IPS DF 4.7 (cell line): ENCODE results near the gene SPINT4.
"Not testable (repeated sequence)": the region's sequence is repeated elsewhere in the genome, so short reads cannot be mapped to it uniquely, and the experiment has no call there.

ENCODE experiments used
- DNase-seq: peaks from one replicate; pipeline ENCODE4 v3.0.0-alpha.2; 2013; ENCODE audit warnings: low spot score; ENCODE audit errors: extremely low read depth

The SPINT4 gene

DNA sequence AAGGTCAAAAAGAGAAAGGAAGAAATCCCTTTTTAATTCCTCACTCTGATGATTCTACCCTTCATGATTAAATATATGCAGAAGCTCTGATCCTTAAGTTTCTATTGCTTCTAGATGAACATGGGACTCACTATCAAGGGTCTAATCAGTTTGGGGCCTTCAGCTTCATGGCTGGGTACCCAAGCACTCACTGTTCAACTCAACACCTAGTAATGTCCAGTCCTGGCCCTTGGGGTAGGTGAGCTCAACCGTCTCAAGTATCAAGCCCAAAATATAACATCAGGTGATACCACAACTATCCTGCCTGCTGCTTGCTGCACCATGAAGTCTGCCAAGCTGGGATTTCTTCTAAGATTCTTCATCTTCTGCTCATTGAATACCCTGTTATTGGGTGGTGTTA, at the start of gene SPINT4:
TSS of gene SPINT4 (plus strand) at position 301 of the 400 bp plus-strand sequence. CDS start at position 322, 21 bp downstream.
- DNase-seq: no peak

DNA sequence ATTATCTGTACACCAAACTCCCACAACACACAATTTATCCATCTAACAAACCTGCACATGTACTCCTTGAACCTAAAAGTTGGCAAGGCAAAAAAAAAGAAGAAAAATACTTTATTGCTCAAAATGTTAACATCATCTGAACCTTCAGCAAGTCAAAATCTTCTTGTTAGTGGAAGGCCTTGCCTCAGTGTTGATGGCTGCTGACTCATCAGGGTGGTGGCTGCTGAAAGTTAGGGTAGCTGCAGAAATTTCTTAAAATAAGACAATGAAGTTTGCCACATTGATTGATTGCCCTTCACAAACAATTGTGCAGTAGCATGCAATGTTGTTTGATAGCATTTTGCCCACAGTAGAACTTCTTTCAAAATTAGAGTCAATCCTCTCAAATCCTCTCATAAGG, 49.4 kb upstream of the SPINT4 start:
- DNase-seq: no peak

DNA sequence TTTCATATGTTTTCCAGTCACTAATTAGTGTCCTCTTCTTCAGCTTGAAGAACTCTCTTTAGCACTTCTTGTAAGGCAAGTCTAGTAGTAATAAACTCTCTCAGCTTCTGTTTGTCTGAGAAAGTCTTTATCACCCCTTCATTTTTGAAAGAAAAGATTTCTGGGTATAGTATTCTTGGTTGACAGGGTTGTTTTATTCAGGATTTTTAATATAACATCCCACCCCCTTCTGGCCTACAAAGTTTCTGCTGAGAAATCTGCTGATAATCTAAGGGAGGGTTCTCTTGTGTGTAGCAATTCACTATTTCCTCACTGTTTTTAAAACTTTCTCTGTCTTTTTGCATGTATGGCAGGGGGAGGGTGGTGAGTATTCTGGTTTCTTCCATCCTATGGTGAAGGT, 42.5 kb upstream of the SPINT4 start:
- no peak for DNase-seq

- DNase-seq: peak; percentile 60
These were observed 36.3 kb upstream of the SPINT4 start for GRCh38 chr20:45685896-45686295.

GRCh38 chr20:45693346-45693745, 28.8 kb upstream of the SPINT4 start:
- DNase-seq: not testable (repeated sequence)

GRCh38 chr20:45695496-45695895, 26.7 kb upstream of the SPINT4 start:
- no peak for DNase-seq

GRCh38 chr20:45701104-45701503, 21.0 kb upstream of the SPINT4 start:
- no peak for DNase-seq

- DNase-seq: no peak
These were observed 20.3 kb upstream of the SPINT4 start, which contains the start of gene WFDC13 for GRCh38 chr20:45701873-45702272. Gene WFDC13, plus strand, starts transcription at chr20:45702038. Its CDS starts 86 bp downstream, at chr20:45702124.

GRCh38 chr20:45704969-45705637, 17.0 kb upstream of the SPINT4 start, which contains the start of gene WFDC10B:
Gene WFDC10B, minus strand, starts transcription at chr20:45705019. Its CDS starts 19,027 bp downstream, at chr20:45685992.
- DNase-seq: no peak

DNA sequence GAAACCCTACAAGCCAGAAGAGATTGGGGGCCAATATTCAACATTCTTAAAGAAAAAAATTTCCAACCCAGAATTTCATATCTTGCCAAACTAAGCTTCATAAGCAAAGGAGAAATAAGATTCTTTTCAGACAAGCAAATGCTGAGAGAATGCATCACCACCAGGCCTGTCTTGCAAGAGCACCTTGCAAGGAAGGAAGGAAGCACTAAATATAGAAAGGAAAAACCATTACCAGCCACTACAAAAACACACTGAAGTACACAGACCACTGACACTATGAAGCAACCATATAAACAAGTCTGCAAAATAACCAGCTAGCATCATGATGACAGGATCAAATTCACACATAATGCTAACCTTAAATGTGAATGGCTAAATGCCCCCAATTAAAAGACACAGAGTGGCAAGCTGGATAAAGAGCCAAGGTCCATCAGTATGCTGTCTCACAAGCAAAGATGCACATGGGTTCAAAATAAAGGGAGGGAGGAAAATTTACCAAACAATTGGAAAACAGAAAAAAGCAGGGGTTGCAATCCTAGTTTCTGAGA, 5.9 kb upstream of the SPINT4 start:
- not testable (repeated sequence) for DNase-seq

- DNase-seq: no peak
These were observed 3.0 kb downstream of the SPINT4 start for GRCh38 chr20:45725134-45725533.

DNA sequence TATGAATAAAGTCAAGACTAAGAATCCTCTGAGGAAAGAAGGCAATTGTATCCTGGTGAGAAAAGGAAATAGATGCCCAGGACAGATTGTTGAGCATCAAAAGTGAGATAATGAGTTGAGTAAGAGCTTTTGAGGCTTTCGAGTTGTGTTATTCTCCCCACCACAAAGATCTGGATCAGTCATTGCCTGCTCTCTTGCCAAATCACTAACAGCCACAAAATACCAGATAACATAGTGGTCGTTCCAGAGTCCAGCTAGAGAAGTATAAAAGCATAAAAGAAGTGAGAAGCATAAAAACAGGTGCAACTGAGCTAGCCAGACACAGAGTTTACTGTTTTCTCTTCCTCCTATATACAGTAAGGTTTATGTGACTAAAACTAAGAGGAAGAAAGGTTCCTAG, 4.9 kb downstream of the SPINT4 start:
- DNase-seq: no peak

DNA sequence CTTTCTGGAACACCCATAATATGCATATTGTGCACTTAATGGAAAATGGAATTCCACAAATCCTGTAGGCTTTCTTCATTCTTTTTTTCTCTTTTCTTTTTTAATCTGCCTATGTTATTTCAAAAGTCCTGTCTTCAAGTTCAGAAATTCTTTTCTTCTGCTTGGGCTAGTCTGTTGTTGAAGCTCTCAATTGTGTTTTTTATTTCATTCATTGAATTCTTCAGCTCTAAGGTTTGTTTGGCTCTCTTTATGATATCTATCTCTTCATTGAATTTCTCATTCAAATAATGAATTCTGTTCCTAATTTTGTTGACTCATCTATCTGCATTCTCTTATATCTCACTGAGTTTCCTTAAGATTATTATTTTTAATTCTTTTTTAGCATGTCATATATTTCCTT, 10.1 kb downstream of the SPINT4 start:
- no peak for DNase-seq

GRCh38 chr20:45735552-45735951, 13.4 kb downstream of the SPINT4 start:
- DNase-seq: no peak

GRCh38 chr20:45735988-45736387, 13.8 kb downstream of the SPINT4 start:
- no peak for DNase-seq

- no peak for DNase-seq
These were observed 20.4 kb downstream of the SPINT4 start for GRCh38 chr20:45742596-45742995.

- DNase-seq: no peak
These were observed 22.9 kb downstream of the SPINT4 start for GRCh38 chr20:45745015-45745414.

DNA sequence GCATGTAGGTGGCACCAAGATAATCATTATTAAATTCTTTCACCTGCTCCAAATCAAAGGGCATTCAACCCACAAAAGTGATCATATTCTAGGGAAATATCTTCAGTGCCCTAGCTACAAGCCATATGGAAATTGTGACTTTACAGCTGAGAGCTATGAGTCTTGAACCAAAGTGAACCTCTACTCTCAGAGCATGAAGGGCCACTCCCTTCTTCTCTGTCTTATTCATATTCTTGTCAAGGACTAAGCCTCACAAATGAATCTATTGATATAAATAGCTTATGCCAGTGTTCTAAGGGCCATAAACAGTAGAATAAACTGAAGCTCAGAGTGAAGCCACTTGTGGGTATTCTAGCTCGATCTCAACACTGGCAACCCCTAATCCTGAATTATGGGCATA, 29.6 kb downstream of the SPINT4 start:
- DNase-seq: no peak

GRCh38 chr20:45752746-45753145, 30.6 kb downstream of the SPINT4 start:
- no peak for DNase-seq

DNA sequence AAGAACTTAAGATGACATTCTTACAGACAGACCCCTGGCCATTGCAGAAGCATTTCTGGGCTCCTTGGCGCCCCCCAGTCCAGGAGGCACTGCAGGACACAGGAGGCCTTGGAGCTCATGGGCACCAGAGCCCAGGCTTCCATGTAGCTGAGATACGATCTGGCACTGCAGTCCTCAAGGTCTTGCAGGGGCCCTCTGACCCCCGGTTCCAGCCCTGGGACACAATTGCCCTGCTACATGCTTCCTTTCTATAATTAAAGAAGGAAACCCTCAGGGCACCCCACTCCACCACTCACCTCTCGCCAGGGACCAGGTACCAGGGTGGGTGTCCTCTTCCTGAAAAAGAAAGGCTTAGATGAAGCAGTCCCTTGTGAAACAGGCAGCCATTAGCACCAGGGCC, 35.9 kb downstream of the SPINT4 start:
- DNase-seq: no peak

DNA sequence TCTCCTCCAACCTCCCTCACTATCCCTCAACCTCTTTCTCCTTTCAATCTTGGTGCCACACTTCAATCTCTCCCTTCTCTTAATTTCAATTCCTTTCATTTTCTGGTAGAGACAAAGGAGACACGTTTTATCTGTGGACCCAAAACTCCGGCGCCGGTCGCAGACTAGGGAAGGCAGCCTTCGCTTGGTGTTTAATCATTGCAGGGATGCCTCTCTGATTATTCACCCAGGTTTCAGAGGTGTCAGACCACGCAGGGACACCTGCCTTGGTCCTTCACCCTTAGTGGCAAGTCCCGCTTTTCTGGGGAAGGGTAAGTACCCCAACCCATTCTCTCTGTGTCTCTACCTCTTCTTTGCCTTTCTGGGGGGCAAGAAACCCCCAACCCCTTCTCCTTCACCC, 37.8 kb downstream of the SPINT4 start:
- not testable (repeated sequence) for DNase-seq

GRCh38 chr20:45761966-45762365, 39.8 kb downstream of the SPINT4 start:
- DNase-seq: not testable (repeated sequence)
